Fibroblast of skin of abdomen (primary cell): ENCODE results near the gene PCK2.

ENCODE experiments used
- DNase-seq: peaks from one replicate; pipeline ENCODE4 v3.0.0-alpha.2; 2013

PCK2 gene

GRCh38 chr14:24075485-24076301 is 18.4 kb upstream of the PCK2 start:
- no peak for DNase-seq

- DNase-seq, result no peak
Observed at GRCh38 chr14:24076302-24076601, 17.9 kb upstream of the PCK2 start.

GRCh38 chr14:24077086-24077485 is 17.0 kb upstream of the PCK2 start:
- DNase-seq, result no peak

- DNase-seq, result no peak
Observed at GRCh38 chr14:24078146-24078545, 16.0 kb upstream of the PCK2 start.

GRCh38 chr14:24079491-24080141 is 14.5 kb upstream of the PCK2 start:
- DNase-seq, result no peak

GRCh38 chr14:24080142-24080530 is 14.0 kb upstream of the PCK2 start:
- DNase-seq, result no peak

GRCh38 chr14:24080888-24081738 is 13.0 kb upstream of the PCK2 start:
- peak; percentile 9 for DNase-seq

GRCh38 chr14:24081739-24082211 is 12.3 kb upstream of the PCK2 start:
- DNase-seq, result no peak

GRCh38 chr14:24082411-24083080 is 11.6 kb upstream of the PCK2 start:
- no peak for DNase-seq

- no peak for DNase-seq
Observed at GRCh38 chr14:24083462-24083861, 10.6 kb upstream of the PCK2 start.

GRCh38 chr14:24084440-24084839 is 9.7 kb upstream of the PCK2 start:
- no peak for DNase-seq

GRCh38 chr14:24085215-24085614 is 8.9 kb upstream of the PCK2 start:
- no peak for DNase-seq

GRCh38 chr14:24086193-24086955 is 7.7 kb upstream of the PCK2 start:
- DNase-seq, result no peak

GRCh38 chr14:24087004-24087403 is 7.1 kb upstream of the PCK2 start:
- no peak for DNase-seq

- no peak for DNase-seq
Observed at GRCh38 chr14:24088095-24088494, 6.0 kb upstream of the PCK2 start.

- no peak for DNase-seq
Observed at GRCh38 chr14:24089890-24090289, 4.2 kb upstream of the PCK2 start.

- no peak for DNase-seq
Observed at GRCh38 chr14:24092110-24092504, 2.0 kb upstream of the PCK2 start.

GRCh38 chr14:24092505-24093206 is 1.5 kb upstream of the PCK2 start:
- no peak for DNase-seq

GRCh38 chr14:24093207-24093900 is 757 bp upstream of the PCK2 start:
- DNase-seq, result no peak

GRCh38 chr14:24094841-24095270 is 745 bp downstream of the PCK2 start:
- DNase-seq, result peak; percentile 10
